NCI-H69 (cell line): Measurements from ENCODE around the gene C1orf226.
"Not testable (repeated sequence)": the region's sequence is repeated elsewhere in the genome, so short reads cannot be mapped to it uniquely, and the experiment has no call there.

Source experiments
- DNase-seq: peaks from one replicate; lab custom pipeline; 2025; lab: John Stamatoyannopoulos, UW

C1orf226 gene, protein sequence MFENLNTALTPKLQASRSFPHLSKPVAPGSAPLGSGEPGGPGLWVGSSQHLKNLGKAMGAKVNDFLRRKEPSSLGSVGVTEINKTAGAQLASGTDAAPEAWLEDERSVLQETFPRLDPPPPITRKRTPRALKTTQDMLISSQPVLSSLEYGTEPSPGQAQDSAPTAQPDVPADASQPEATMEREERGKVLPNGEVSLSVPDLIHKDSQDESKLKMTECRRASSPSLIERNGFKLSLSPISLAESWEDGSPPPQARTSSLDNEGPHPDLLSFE

DNA sequence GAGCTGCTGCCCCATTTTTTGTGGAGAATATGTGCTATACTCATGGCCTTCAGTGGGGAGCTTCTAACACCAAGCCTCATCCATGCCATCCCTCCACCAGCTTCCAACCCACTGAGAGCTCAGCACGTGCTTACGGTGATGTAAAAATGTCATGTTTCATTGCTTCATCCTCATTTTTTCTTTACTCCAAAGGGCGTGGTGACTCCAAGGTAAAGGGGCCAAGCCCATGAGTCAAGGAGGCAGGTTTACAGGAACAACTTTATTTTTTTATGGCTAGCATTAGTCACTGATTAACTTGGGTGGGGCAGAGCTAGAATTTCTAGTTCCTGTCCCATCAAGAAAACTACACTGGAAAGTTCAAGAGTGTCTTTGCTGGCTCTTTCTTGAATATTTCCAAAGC, at the start of gene C1orf226:
Gene C1orf226 (plus strand): TSS at position 346 of the 400 bp plus-strand sequence. CDS start 174 bp downstream, outside the sequence.
- DNase-seq, result no peak

DNA sequence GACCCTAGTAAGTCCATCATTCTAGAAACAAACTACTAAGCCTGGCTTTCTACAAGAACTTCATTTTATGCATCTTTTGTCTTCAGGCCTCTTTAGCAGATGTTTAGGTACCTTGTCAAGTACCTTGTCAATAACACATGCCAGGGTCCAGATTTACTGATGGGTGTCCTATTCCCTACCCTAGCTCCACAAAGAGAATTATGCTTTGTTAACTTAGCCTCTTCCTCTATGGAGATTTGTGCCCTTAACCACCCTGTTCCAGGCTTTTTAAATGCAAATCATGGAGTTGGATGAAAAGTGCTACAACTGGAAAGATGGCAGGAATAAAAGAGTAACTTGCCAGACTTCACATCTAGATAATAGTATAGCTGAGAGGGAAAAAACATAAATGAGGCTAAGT, 47.5 kb upstream of the C1orf226 start:
- no peak for DNase-seq

DNA sequence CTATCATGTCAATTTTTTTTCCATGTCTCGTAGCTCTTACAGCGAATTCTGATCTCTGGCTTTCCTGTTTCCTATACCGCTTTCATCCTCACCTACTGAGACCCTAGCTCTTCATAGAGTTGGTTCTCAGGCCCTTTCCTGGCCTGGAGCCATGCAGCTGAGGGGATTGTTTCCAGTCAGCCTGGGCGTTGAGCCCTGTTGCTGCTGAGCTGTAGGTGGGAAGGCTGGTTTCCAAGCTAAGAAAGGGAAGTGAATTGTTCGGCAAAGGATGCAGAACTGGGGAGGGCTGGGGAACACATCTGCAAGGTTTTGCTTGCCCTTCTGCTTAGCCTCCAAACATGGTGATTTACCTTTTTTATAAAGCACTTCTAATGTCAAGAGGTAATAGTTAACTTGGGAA, 46.4 kb upstream of the C1orf226 start:
- no peak for DNase-seq

DNA sequence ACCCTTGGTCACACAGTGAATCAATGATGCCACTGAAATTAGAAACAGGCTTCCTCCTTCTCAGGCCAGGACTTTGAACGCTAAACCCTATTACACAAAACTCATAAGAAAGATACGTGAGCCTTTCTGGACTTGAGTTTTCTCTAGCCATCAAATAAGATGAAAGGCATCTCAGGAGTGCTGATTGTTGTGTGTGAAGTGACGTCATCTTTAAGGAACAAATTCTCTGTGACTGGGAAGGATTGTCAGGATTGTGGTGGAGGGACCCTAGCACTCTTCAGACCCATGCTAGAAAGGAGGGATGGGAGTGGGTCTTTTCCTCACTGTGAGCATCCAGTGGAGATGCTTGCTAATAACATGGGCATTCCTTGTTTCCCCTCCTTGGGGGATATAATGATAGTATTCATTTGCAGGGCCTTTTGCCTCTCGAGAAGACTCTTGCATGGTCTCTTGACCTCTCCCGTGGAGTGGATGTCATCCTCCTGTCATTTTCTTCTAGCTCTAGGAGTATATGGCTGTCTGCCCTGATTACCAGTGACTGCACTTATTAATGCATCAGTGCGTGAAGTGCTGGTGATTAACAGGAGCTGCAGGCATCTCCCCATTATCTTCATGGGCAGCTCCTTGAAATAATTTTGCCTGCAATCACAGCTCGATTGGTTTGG, 44.8 kb upstream of the C1orf226 start:
- no peak for DNase-seq

DNA sequence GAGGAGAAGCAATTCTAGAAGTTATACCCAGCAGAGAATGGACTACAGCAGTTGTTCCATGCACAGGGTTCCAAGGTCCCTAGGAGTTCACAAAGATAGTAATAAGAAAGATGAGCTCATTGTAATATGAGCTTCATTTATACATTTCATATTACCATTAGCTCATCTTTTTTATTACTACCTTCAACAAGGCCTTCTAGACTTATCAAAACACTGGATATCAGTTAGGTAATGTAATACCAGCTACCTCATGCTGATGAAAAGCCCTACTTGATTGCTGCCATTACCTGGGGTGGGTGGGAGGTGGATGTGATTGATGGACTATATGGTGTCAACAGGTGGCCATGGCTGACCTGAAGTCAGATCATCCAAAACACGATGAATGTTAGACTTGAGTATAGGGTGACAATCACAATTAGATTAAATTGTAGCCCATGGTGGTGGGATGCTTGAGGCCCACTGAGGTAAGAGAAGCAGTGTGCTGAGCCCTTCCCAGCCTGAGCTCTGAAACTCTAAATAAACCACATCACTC, 39.0 kb upstream of the C1orf226 start:
- DNase-seq, result peak; percentile 10

DNA sequence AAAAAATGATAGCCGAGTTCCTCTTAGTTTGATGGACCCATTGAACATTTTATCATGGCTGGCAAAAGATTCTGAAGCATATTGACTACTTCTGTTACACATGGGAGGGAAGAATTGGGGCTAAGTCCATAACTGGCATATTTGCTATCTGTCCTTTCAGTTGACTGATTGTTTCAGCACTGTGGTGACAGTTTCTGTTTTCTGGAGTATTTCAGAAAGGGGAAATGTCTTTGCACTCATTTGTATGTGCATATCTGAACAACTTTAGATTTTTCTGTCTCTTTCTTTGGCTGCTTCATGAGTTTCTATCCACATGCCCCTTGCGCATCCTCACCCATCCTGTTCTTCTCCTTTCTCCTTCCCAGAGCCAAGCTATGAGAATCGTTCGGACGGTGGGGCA, 38.1 kb upstream of the C1orf226 start:
- DNase-seq, result no peak

DNA sequence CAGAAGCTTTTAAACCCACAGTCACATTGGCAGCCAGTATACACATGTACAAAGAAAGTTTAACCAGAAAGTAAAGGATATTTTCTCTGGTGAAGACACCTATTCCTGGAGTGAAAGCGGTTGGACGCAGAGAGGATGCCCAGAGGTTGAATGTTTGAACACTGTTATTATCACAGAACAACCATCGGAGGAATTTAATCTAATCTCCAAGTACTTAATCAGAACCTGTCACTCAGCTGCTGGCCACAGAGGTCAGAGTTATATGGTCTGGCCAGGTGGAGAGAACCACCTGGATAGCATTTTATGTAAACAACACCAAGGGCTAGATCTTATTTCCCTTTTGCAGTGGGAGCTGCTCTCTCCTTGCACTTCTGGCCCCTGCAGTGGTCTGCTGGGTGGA, 34.2 kb upstream of the C1orf226 start:
- no peak for DNase-seq

DNA sequence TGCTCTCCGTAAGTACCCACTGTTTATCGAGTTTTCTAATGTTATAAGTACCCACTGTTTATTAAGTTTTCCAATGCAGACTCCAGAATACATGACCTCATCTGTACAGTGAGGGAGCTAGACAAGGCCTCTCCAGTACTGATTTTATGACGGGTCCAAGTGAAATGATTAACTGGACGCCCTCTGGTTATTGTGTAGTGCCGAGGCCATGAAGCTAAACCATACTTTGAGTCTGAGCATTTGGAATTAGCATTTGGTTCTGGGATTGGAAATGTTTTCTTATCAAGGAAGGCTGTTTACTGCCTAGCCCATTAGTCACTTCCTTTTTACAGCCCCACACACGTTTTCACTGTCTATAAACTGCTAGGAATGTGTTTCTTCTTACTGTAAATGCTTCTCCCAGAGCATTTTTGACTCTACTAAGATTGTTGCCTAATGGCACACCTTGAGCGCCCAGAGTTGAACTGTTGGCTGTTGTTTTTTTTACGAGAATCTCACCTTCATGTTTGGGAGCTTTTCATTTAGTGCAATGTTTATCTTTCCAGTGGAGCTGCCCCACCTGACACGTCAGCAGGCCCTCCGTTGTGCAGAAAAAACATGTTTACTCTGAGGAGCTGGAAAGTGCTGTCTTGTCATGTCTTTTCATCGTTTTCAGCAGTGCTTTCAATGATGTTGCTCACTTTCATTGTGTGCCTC, 31.7 kb upstream of the C1orf226 start:
- no peak for DNase-seq

DNA sequence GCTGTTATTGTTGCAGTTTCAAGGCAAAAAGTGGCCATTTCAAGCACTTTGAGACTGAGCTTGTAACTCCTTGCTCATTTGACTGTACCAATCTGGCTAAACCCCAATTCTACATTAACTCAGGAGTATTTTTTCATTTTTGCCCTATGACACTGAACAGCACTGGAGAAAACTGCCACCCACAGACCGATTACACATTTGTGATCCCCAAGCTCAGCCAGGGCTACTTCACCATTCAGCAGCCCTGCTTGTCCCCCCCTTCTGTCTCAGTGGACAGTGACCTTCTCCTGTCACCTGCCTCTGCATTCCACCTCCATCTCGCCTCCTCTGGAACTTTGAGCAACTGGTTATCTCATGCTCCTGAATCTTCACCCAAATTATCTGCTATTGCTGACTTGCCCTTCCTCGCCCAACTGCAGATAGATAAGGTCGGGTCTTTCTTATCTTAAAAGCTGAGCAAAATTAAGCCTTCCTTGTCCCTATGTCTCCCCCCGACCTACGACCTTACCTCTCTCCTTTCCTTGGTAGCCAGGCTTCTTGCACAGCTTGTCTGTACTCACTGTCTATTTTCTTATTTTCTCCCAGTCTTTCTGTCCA, 30.2 kb upstream of the C1orf226 start:
- no peak for DNase-seq

DNA sequence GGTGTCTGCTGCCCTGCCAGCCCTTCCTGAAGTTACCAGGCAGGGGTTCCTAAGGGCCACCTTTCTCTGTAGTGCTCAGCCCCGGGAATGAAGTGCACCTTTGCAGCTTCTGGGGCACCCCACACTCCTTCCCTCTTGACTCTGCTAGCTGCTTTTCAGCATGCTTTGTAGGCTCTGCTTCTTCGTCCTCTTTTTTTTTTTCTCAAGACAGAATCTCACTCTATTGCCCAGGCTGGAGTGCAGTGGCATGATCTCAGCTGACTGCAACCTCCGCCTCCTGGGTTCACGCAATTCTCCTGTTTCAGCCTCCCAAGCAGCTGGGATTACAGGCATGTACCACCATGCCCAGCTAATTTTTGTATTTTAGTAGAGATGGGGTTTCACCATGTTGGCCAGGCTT, 29.7 kb upstream of the C1orf226 start:
- not testable (repeated sequence) for DNase-seq

DNA sequence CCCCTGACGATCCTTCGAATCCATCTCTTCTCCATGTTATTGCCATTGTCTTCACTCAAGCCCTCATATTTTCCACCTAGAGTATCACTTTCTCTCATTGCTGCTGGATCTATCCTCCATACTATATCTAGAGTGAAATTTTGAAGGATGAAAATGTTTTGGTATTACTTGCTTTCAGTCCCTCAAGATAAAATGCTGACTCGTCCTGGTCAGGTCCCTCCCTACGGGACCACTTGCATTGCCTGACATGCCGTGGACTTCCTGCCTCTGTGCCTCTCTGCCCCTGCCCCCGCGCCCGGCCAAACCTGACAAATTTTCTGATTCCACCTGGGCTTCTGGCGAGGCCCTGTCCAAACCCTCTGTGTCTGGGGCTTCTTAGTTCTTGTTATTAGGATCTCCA, 28.4 kb upstream of the C1orf226 start:
- DNase-seq, result no peak

DNA sequence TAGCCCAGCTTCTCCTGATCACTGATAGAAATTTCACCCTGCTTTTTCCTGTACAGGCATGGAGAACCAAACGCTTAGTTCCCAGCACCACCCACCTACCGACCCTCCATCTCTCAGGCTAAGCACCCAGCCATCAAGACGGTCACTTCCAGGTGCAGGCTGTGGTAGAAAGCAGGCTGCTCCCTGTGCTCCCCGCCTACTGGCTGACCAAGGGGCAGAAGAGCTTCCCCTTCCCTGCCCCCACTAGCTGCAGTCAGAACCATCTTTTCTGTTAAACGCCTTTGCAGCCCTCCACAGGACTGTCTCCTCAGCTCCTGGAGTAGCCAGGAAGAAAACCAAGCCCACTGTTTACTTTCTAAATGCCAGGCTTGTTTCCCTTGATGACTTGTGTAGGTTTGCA, 27.8 kb upstream of the C1orf226 start:
- no peak for DNase-seq

DNA sequence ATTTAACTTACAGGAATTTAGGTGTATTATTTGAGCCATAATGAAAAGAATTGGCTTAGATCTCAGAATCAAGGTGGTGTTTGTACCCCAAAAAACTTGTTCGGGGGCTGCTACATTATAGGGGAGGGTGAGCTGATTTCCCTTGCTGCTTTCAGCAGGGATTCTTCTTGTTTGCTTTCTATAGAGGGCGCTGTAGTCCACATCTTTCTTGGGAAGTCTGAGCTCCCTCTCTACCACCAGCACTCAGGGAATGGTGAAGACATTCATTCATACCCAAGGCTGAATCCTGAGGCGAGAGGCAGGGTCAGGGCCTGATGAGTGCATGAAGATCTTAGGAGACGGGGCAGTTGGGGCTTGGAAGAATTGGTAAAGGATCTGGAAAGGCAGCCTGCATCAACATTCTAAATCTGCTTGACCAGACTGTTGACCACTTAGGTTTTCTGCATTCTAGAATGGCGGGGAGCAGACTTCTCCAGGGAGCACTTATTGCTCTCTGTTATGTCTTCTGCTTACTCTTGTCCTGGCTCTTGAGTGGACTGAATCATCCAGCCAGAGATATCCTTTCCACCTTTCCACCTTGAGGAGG, 23.8 kb upstream of the C1orf226 start:
- peak; percentile 68 for DNase-seq

DNA sequence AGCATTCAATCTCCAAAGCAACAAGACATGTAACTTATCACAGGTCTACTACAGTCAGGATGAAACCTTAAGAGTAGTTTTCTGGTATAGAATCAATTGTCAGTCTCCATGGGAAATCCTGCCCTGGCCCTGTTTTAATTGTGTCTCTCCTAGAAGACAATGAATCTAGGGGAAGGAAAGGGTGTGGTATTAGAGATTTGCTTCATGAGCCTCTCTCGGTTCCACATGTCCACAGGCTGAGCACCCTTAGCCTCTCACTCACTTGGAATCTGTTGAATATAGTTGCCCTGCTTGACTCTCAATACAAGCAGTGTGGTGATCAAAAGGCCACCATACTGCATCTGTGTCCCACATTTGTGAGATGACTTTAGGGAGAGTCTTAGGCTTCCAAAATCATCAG, 22.6 kb upstream of the C1orf226 start:
- DNase-seq, result no peak

DNA sequence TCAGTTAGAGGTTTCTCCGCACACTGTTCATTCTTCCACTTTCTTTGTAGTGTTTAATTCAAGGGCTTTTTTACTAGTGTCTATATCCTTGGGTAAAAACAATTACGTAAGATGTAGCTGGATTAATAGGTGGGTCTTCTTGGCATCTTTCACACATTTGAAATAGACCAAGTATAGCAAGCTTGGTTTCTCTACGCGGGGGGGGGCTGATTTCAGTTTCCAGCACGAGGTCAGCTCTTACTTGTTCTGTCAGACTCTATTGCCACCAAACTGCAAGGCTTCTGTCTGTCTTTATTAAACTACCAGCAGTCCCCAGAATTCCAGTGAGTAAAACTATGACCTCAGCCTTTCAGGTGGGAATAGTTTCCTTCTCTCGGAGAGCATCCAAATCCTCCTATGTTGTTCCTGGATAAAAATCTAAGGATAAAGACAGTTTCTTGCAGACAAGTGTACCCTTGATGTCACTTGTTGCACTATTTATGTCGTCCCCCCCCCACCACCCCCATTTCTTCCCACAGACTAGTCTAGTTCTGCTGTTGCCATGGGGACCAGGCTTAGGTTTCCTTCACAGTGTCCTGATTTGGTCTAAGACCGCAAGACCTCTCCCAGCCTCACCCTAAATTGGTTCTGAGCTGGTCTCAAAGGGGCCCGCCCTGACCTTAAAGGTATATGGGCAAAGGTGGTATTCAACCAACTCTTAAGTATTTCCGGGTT, 21.8 kb upstream of the C1orf226 start:
- DNase-seq, result no peak

DNA sequence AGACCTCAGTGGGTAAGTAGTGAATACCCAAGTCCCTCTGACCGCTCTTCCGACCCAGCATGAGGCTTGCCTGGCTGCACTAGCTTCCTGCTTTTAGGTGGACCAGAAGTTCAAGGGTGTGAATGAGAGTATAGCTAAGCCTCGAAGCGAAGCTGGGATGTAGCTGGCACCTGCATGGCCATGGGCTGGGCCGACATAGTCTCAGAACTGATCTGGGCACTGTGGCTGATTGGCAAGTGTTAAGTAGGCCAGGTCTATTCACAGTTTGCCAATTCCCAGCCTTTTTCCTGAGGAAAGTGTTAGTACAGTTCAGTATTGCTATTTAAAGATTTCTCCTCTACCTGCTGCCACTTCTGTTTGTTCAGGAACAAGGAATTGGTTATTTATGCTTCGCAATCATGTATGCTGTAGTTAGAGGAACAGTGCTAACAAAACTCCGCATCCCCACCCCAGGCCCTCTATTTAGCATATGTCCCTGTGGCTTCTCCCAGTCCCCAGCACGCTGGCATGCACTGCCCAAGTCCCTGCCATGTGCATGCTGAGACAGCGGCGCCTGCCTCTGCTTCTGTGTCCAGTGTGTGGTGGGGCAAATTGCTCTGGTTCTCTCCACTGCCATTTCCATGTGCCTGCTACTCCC, 21.2 kb upstream of the C1orf226 start:
- DNase-seq, result no peak

DNA sequence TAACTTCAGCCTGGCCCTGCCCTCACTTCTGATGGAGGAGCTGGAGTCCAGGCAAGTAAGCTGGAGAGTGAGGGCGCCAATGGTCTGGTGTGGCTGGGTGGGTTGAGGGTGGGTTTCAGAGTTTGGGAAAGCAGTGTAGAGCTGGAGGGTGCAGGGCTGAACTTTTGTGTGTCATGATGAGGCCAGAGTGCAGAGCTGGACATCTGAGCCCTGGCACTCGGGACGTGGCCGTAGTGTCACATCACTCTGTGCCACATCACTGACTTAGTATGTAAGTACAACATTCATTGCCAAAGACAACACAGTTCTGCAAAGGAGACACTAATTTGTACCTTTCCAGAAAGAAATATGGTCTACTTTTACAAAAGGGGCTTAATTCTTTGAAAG, 20.7 kb upstream of the C1orf226 start:
- no peak for DNase-seq

DNA sequence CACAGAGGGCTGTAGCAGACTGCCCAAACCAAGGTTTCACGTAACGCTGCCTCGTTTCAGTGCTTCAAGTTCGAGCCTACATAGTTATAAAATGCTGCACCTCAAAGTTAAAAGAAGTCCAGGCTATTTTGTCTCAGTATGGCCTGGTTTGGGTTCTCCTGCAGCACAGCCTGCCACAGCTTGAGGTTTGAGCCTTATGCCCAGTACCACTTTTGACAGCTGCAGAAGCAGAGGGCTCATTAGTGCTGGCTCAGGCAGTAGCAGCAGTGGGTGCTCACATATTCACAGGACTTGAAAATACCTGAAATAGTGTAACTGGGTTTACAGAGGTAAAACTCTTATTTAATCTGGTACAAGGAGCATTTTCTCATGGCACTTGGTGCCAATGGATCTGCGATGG, 20.2 kb upstream of the C1orf226 start:
- DNase-seq, result no peak

DNA sequence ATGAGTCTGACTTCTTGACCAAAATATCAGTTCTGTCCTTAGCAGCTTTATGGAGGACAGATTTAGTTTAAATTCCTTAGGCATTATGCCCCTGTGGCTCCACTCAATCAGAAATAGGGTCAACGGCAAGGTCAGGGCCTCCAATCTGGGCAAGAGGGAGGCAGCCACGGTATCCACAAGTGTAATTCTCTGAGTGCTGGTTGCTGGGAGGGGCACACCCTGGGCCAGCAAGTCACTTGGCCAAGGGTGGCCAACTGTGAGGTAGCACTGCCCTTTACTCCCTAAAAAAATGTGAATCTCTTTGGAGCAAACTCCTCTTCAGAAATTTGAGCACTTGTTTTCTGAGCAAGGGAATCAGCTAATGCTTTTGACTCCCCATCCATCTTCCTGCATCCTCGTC, 17.7 kb upstream of the C1orf226 start:
- no peak for DNase-seq

DNA sequence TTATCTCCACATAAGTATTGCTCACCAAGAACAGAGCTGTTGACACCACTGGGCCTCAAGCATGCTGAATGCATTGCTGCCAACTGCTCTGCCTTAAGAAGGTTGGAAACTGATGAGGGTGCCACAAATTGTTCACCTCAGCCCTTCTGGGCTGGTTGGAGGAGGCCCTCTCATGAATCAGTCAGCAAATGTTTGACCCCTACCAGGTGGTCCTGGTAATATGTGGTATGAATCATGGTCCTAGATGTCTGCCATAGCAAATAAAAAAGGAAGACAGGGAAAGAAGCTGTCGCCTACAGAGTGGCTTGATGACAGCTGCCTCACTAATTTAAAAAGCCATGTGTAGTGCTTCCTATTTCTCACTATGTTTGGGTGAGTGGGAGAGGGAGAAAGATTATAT, 17.0 kb upstream of the C1orf226 start:
- DNase-seq, result peak; percentile 9
